GM19035 (cell line): ENCODE results near the gene SRGN.
"Not testable (repeated sequence)": the region's sequence is repeated elsewhere in the genome, so short reads cannot be mapped to it uniquely, and the experiment has no call there.

Source experiments
- ATAC-seq: cut with Tn5 transposase; IDR thresholded peaks from one replicate; pipeline ENCODE4 v1.9.1; 2021; ENCODE audit not compliant: unreplicated experiment

SRGN gene, protein sequence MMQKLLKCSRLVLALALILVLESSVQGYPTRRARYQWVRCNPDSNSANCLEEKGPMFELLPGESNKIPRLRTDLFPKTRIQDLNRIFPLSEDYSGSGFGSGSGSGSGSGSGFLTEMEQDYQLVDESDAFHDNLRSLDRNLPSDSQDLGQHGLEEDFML

DNA sequence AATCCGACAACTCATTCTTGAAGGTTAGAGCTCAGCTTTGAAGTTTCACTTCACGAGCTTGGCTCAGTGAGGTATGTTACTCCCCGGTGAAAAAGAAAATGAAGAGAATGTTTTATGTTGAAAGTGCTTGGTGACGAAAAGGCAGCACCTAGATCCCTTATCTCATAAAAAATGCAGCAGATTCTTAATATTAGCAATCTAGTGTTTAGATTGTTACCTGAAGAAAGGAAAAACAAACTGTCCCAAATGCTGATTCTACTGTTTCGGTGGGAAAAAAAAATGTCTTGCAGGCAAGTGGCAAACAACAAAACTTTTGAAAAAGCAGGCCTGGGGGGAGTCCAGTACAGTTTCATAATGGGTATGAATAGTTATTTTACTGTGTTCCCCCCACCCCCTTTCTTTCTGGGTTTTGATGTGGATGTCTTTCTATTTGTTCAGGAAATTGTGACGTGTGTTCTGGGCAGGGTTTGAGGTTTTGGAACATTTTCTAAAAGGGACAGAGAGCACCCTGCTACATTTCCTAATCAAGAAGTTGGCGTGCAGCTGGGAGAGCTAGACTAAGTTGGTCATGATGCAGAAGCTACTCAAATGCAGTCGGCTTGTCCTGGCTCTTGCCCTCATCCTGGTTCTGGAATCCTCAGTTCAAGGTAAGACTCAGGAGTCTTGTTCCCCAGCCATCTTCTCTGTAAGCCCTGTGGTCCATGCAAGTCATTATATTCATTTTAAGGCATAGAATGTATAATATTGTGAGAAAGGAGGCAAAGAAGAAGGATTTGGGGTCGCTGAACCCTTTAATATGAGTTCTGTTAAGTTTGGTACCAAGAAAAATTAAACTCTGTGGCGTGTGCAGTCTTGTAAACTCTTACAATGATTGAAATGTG is at the start of gene SRGN:
Gene SRGN, plus strand, starts transcription at position 514 of the 881 bp plus-strand sequence. Its CDS starts 55 bp downstream, at position 569.
- ATAC-seq = peak; percentile 57

DNA sequence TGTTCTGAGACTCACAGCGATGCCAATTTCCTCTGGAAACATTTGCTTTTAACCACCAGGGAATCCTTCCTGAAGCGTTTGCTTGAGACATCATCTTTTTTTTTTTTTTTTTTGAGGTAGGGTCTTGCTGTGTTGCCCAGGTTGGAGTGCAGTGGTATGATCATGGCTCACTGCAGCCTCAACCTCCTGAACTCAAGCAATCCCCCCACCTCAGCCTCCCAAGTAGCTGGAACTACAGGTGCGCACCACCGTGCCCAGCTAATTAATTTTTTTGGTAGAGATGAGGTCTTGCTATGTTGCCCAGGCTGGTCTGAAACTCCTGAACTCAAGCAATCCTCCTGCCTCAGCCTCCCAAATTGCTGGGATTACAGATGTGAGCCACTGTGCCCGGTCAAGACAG is 47.0 kb upstream of the SRGN start:
- not testable (repeated sequence) for ATAC-seq

DNA sequence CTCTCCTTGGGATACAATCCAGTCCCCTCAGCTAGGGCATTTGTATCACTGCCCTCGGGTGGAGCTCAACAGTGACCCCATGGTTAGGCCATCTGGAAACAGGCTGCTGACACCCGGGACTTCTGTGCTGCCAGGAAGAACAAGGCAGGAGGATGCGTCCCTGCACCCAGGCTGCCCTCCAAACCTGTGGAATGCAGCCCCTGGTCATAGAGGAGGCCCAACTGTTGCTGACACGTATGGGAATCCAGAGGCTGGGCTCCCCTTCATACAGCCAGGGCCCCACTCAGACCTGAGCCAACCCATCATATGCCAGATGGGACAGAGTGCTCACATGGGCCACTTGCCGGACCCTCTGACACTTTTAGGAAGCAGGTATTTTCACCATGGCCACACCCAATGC is 45.5 kb upstream of the SRGN start:
- ATAC-seq = no peak

DNA sequence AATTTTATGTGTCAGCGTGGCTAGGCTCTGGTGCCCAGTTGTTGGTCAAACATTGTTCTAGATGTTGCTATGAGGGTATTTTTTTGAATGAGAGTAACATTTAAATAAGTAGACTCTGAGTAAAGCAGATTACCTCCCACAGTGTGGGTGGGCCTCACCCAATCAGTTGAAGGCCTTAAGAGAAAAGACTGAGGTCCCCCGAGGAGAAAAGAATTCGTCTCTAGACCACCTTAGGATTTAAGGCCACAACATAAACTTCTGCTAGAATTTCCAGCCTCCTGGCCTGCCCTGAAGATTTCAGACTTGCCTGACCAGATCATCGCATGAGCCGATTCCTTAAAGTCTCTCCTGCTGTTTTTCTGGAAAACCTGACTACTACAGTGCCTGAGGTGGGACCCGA is 45.1 kb upstream of the SRGN start:
- no peak for ATAC-seq

DNA sequence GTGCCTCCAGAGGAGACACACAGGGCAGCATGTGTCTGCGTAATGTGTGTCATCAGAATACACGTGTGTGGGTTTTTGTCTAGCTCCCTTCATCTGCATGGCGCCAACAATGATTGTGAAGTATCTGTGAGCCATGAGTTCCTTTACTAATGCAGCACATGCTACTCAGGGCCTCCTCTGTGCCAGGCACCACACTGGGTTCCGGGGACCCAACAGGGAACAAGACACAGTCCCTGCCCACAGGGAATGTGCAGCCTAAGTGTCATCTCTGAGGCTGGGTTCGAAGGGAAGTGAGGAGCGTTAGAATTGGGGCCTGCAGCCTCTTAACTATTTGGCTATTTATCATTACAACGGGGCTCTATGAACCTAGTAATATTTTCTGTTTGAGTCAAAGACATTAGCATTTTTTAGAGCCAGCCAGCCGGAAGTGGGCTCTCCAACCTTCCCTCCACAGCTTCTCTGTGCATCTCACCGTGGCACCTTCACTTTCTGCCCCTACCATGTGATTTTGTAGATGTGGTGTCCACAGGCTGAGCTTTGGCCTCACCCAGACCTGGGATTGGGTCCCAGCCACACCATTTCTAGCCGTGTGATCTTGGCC is 43.9 kb upstream of the SRGN start:
- peak; percentile 50 for ATAC-seq

DNA sequence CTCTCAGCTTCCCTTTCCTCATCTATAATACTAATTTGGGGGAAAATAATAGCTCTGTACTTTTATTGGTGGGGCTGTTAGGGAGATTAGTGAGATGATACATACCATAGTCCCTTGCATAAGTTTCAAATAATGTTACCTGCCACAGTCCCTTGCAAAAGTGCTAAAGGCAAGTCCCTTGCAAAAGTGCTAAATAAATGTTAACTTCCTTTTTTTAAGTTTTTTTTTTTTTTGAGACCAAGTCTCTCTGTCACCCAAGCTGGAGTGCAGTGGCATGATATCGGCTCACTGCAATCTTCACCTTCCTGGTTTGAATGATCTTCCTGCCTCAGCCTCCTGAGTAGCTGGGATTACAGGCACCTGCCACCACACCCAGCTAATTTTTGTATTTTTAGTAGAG is 43.4 kb upstream of the SRGN start:
- ATAC-seq = peak; percentile 25

DNA sequence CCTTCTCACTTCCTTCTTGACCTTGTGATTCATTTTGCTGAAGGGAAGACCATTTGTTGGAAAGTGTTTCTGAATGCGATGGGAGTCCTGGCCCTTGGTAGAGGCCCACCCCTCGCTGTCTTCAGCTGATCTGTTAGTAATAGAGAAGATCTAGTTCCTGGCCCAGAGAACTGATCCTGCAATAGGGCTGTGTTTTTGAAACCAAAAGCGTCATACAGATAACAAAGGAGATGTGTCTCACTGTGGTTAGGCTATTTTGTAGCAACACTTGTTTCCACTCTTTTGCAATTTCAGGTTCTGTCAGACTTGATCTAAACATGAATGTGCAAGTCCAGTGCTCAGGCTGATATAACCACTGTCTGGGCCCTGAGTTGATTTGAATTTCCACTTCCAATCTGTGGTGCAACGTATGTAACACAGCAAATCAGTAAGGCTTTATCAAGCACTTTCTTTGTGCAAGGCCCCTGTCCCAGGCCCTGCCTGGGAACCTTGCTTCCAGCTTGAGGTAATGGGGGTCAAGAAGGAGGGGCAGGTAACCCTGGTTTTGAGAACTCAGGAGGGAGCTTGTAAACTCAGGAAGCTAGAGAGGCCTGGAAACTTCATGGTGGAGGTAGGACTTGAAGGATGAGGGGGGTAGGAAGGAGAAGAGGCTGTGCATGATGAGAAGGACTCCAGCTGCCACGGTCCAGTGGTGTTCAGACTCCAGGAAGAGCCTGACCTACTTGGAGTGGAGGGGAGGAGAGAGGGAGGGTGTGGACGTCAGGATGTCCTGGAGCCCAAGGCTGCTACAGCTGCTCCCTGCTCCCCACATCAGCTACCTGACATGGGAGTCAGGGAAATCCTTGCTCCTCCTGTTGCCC is 42.2 kb upstream of the SRGN start:
- ATAC-seq = no peak

DNA sequence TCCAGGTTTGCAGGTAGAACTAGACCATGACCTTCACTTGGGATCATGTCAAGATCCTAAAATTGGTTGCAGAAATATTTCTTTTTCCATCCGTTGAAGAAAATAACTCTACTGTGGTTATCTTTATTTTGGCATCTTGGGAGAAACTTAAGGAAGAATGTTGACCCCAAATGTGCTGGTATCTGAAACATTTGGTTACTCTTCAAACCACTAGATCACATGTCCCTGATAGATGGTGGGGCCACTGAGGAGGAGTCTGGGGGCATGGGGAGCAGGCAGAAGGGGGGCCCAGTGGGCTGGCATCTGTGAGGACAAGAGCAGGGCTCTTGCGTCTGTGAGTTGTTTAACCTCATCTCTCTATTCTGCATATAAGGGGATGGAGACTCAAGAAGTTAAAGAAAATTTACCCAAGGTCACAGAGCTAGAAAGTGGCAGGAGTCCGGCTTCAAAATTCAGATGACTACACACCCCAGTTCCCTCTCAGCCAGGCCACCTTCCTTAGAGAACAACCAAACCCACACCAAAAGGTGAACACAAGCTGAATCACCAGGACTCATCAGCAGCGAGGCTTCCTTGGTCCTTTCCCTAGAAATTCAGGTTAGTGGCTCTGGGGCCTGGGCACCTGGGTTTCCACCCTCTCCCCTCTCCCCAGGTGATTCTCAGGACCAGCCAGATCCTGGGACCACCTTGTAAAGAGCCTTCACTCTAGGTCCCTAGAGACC is 40.6 kb upstream of the SRGN start:
- ATAC-seq = no peak

DNA sequence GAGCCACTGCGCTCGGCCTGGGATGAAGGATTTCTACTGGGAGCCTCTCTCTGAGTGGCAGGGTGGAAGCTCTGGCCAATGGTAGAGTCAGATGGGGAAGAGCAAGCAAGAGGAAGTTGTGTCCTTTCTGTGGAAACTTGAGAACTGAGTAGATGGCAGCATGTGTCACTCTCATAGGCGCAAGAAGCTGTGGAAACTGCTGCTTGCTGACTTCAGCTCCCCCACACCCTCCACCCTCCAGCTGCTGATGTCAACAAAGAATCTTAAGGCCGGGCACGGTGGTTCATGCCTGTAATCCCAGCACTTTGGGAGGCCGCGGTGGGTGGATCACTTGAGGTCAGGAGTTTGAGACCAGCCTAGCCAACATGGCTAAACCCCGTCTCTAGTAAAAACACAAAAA is 39.8 kb upstream of the SRGN start:
- ATAC-seq = no peak

DNA sequence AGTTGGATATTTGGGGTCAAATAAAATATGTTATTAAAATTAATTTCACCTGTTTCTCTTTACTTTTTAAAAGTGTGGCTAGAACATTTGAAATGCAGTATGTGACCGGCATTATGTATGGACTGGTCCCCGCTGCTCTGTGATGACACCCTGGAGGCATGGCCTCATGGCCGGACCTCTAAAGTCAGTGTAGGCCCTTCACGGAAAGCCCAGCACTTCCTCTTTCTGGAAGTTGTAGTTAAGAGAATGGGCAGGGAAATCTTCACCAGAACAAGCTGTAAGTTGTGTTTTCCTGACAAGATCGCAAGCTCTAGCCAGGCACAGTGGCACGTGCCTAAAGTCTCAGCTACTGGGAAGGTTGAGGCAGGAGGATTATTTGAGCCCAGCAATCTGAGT is 38.3 kb upstream of the SRGN start:
- no peak for ATAC-seq

DNA sequence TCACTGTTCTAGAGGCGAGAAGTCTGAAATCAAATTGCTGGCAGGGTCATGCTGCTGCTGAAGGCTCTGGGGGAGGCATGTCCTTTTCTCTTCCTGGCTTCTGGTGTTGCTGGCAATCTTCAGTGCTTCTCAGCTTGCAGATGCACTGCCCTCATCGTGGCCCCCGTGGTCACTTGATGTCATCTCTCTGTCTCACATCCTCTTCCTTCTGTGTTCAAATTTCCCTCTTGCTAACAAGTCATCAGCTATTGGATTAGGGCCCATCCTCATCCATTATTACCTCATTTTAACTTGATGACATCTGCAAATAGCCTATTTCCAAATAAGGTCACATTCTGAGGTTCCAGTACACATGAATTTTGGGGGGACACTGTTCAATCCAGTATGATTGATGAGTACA is 36.6 kb upstream of the SRGN start:
- peak; percentile 33 for ATAC-seq

DNA sequence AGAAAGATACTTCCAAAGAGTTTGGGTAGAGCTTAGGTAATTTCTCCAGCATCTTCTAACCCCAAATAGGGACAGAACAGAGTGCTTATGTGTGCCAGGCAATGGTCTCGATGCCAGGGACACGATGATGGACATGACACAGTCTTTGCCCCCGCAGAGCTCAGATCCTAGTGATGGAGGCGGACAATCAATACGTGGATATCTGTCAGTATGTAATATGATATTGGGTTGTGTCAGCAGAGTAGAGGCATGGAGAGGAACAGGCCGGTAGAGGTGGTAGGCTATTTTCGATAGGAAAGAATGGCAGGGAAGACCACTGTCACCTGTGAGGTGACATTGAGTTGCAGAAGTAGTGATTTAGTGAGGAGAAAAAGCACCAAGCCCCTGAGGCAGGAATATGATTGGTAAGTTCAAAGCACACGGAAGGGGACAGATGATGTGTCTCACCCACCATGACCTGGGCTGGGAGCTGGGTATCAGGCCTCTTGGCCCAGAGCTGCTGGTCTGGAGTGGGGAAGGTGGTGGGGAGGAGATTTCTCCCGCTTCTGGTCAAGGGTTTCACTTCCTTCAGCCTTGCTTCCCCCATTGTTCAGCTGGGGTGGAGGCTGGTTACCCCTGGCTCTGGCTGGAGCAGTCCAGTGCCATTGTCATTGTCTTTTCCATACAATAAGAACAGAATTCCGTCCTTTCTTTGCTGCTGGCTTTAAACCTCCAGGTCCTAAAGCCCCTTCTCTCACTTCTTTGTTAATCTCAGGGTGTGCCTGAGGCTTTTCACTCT is 36.0 kb upstream of the SRGN start:
- no peak for ATAC-seq

DNA sequence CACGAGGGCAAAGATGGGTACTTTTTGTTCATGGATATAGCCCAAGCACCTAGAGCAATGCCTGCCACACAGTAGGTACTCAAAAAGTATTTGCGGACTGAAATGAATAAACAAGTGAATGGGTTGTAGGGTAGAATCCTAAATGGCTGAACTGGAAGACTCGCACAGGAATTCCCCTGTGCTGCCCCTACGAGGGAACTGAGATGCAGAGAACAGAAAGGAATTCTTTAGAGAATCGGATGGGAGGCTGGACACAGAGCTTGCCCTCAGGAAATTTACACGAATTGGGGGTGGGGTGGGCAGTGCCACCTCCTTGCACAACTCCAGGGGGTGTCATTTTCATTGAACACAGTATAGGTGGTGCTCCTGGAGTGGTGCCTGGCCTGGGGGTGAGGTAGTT is 35.2 kb upstream of the SRGN start:
- no peak for ATAC-seq

DNA sequence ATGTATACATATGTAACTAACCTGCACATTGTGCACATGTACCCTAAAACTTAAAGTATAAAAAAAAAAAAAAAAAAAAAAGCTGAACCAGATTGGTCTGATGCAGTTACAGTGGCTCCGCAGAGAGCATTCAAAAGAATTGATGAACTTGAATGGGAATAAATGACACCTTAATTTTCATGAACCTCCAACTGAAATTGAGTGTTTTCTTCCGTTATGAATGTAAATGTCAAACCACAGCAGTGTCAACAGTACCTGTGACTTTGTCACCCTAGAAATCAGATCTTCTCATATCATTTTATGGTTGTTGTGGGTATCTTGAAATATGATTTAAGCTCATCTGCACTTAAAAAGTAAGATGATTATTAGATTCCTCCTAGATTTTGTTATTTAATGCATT is 32.7 kb upstream of the SRGN start:
- no peak for ATAC-seq

DNA sequence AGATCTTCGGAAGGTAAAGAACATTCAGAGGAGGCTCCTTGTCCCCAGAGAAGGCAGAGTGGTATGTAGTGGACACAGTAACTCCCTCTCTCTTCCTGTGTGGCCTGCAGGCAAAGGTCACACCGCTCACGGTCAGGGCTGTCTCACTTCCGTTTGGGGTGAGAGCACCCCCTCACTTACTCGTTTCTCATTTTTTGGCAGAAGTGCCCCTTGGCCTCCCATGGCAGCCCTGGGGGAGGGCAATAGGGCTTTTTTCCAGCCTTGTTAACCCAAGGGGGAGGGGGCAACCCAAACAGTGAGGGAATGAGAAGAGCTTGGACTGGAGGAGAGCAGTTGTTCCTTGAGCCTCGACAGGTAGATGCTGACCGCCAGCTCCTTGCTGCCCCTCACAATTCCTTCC is 31.8 kb upstream of the SRGN start:
- peak; percentile 40 for ATAC-seq

DNA sequence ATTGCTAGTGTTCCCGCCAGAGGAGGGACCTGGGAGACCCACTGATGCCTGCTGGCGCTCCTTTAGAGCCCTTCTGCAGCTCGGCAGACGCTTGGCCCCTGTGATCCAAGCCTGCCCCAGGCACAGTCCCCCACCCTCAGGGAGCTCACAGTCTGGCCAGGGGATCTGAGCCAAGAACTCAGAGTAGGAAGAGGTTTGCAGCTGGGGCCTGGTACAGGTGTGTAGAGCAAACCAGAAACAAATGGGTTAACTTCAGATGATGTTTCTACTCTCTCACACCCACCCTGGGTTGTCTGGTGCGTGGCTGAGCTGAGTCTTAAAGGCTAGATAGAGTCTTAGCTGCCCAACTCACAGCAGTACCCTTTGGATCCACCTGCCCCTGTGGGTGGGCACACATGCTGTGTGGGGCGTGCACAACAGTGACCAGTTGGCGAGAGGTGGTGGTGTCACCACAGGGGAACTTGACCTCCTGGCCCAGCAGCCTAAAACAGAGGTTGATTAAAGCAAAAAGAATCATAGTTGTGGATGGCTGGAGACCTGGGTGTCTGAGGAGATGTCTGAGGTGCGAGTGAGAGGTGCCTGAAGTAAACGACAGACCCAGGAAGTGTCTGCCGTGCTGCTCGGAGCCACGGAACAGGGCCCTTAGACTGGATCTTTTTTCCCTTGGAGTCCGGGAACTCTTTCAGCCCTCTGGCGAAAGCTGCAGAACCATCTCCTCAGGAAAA is 31.2 kb upstream of the SRGN start:
- no peak for ATAC-seq

DNA sequence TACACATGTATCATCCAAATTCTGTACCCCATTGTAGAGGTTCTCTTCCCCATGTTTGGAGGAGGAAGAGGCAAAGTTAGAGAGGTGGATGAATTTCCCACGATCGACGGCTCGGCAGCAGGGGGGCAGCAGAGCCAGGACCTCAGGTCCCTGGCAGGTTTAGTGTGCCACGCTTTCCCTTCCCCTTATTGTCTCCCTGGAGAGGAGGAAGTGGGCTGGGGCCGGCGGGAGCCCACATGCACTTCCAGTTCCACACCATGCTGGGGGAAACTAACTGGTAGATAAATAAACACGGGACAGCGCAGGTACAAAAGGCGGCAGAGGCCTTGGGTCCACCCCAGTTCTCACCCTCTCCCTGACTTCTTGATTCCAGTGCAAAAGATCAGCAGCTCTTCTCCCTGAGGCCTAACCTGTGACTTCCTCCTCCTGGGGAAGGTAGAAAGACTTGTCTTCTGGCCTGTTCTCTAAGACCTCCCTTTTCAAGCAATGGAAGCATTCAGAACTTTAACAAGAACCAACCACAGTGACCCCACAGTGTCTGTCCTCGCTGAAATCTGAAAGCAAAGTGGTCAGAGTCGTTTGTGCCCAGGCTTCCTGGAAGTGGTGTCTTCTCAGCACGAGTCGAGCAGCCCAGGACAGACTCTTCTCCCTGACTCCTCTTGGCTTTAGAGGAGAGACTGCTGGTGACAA is 30.5 kb upstream of the SRGN start:
- no peak for ATAC-seq

DNA sequence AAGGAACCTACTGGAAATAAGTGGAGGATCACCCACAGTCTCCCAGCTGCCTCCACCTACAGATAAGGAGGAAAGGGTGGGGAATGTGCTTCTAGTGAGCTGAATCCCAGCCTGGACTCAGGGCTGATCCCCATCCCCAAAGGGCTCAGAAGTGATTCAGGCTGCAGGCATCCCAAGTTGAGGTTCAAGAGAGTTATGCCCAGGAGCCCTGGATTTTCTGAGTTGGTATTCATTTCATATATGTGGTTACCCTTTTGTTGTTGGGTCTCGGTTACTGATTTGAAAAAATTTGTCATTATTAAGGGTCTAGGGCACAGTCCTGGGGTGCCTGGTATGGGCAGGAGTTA is 30.0 kb upstream of the SRGN start:
- no peak for ATAC-seq
